Esophagus squamous epithelium (tissue), 5 donors: ENCODE measurements around the gene ANKS1A. TPM values are rescaled to one million over a fixed set of nuclear protein-coding genes. Genes with fewer than 3 reads are reported as not detected.

Experiments used
- DNase-seq: peaks from one replicate; lab custom pipeline; 2025; lab: John Stamatoyannopoulos, UW
- H3K27ac ChIP-seq, 4 donors: fragments of 200-600 bp; sonication (generic); one replicate each; pipeline ENCODE4 v1.5.1; 2016 to 2019; ENCODE audit warnings: mild to moderate bottlenecking in 1 of 4
- H3K27me3 ChIP-seq, 4 donors: fragments of 200-600 bp; sonication (generic); 1 replicate in 3 of 4; 2 replicates in 1 of 4; pipeline versions ENCODE4 v1.5.1 to v1.6.0; 2017 to 2021; ENCODE audit warnings: antibody characterized with exemption in 1 of 4
- H3K36me3 ChIP-seq, 3 donors: fragments of 200-600 bp; sonication (generic); one replicate each; pipeline ENCODE4 v1.5.1; 2016 to 2019
- H3K4me1 ChIP-seq, 3 donors: fragments of 200-600 bp; sonication (generic); one replicate each; pipeline ENCODE4 v1.5.1; 2017 to 2019
- H3K4me3 ChIP-seq, 4 donors: fragments of 200-600 bp; sonication (generic); 1 replicate in 3 of 4; 2 replicates in 1 of 4; pipeline ENCODE4 v1.5.1; 2016 to 2019; ENCODE audit warnings: mild to moderate bottlenecking in 2 of 4, moderate library complexity in 1 of 4
- H3K9me3 ChIP-seq, 3 donors: fragments of 200-600 bp; sonication (generic); one replicate each; pipeline ENCODE4 v1.5.1; 2016 to 2019
- CTCF ChIP-seq, 6 experiments: fragments of 450-650 bp in 4 of 6; fragments of 200-600 bp in 2 of 6; sonication (generic) in 2 of 6; IDR thresholded peaks; one replicate each; pipeline ENCODE4 v1.5.1; 2016 to 2019; ENCODE audit warnings: antibody characterized with exemption in 6 of 6, mild to moderate bottlenecking in 4 of 6, moderate library complexity in 4 of 6
- POLR2A ChIP-seq, 4 donors: fragments of 450-650 bp; IDR thresholded peaks; one replicate each; pipeline ENCODE4 v1.6.1; 2017; ENCODE audit warnings: antibody characterized with exemption in 4 of 4, mild to moderate bottlenecking in 4 of 4, moderate library complexity in 3 of 4
- WGBS, 2 donors: methylation state at CpG; one replicate each; pipeline ENCODE4 v1.1.5; 2018; 5-methylcytosine and 5-hydroxymethylcytosine counted together
- intact Hi-C: fragments of 100-400 bp; cut with DNase I; formaldehyde crosslinking; loops from one replicate; pipeline ENCODE4 v1.15.0; 2022
- total RNA-seq, 4 donors: library from RNA; depleted of rRNA; stranded (reverse); fragments of >200 nt; gene quantifications; one replicate each; pipeline ENCODE4 v1.1.0, GENCODE V29; 2016
- donor health status: DM: yes; HTN: yes; CAD: no.

The ANKS1A gene
- total RNA-seq, 4 donors from 2014 or later, result 12.6 to 27.1 (median 17.5) TPM

GRCh38 chr6:35014786-35015185, 125.7 kb downstream of the ANKS1A start:
- TF ChIP-seq POLR2A (IDR thresholded peaks at IDR 0.05) (no peak), CTCF (IDR thresholded peaks at IDR 0.05) (no peak)
- intact Hi-C loops, result no loop called here

GRCh38 chr6:35015476-35015875, 126.4 kb downstream of the ANKS1A start:
- 81 to 91% methylated on average over 4 of the region's 4 CpGs for WGBS, 2 donors
- intact Hi-C loops, result no loop called here
- peaks cover 0 to 25% (median 4%) of the 10 kb centered on the region in 3 donors for H3K36me3 ChIP-seq
- DNase-seq, result no peak
- H3K4me3 ChIP-seq, result no peak overlapping the region
- TF ChIP-seq POLR2A (IDR thresholded peaks at IDR 0.05) (no peak), CTCF (IDR thresholded peaks at IDR 0.05) (no peak)
- H3K27ac ChIP-seq, result peak overlapping the region in 3 of 4 donors; percentile 63 to 92 (median 88)
- no peaks in the 10 kb centered on the region for H3K27me3 ChIP-seq
- no peaks in the 10 kb centered on the region for H3K9me3 ChIP-seq
- H3K4me1 ChIP-seq, result peaks cover 6 to 33% (median 13%) of the 10 kb centered on the region in 3 donors

More at GRCh38 chr6:35014786-35015185, 125.7 kb downstream of the ANKS1A start:
- Histone ChIP-seq H3K27ac (peak overlapping the region in 3 of 4 donors; percentile 63 to 92 (median 88)), H3K4me3 (no peak overlapping the region), H3K9me3 (no peaks in the 10 kb centered on the region), H3K27me3 (no peaks in the 10 kb centered on the region), H3K36me3 (peaks cover 0 to 22% (median 4%) of the 10 kb centered on the region in 3 donors), H3K4me1 (peaks cover 6 to 26% (median 13%) of the 10 kb centered on the region in 3 donors)
- DNase-seq, result no peak
- 32 to 46% methylated on average over 3 of the region's 3 CpGs for WGBS, 2 donors

- TF ChIP-seq POLR2A (IDR thresholded peaks at IDR 0.05), result no peak
- no peak for TF ChIP-seq CTCF (IDR thresholded peaks at IDR 0.05)
- Histone ChIP-seq H3K4me3 (no peak overlapping the region), H3K9me3 (no peaks in the 10 kb centered on the region), H3K36me3 (peaks cover 0 to 30% (median 4%) of the 10 kb centered on the region in 3 donors), H3K27me3 (no peaks in the 10 kb centered on the region), H3K4me1 (peaks cover 6 to 38% (median 13%) of the 10 kb centered on the region in 3 donors), H3K27ac (peak overlapping the region in 3 of 4 donors; percentile 63 to 92 (median 88))
- intact Hi-C loops, result no loop called here
- DNase-seq, result no peak
- 0% methylated on average over 1 of the region's 1 CpG for WGBS, 2 donors
Measured at GRCh38 chr6:35015996-35016395, 126.9 kb downstream of the ANKS1A start.

GRCh38 chr6:35016502-35017321, 127.7 kb downstream of the ANKS1A start:
- DNase-seq, result no peak
- Histone ChIP-seq H3K4me3 (peak overlapping the region; percentile 23 to 66 (median 51)), H3K4me1 (peaks cover 6 to 45% (median 17%) of the 10 kb centered on the region in 3 donors)

More at GRCh38 chr6:35016502-35017321, 127.7 kb downstream of the ANKS1A start:
- Histone ChIP-seq H3K9me3 (no peaks in the 10 kb centered on the region), H3K27me3 (no peaks in the 10 kb centered on the region), H3K27ac (peak overlapping the region; percentile 77 to 94 (median 90)), H3K36me3 (peaks cover 0 to 36% (median 4%) of the 10 kb centered on the region in 3 donors)
- intact Hi-C loops, result no loop called here
- TF ChIP-seq CTCF (IDR thresholded peaks at IDR 0.05) (no peak), POLR2A (IDR thresholded peaks at IDR 0.05) (no peak)
- WGBS, 2 donors, result 50% methylated on average over 11 of the region's 11 CpGs
